OCI-LY1 (cell line): ENCODE results near the gene LRIT2.

Experiments used
- H2AFZ ChIP-seq: fragments of 200-600 bp; sonication (generic), shearing (Covaris generic); 2 replicates; pipeline ENCODE4 v1.6.0; 2014; ENCODE audit warnings: antibody characterized with exemption, mild to moderate bottlenecking, low read length
- H3F3A ChIP-seq: fragments of 200-600 bp; sonication (generic), shearing (Covaris generic); 2 replicates; pipeline ENCODE4 v1.6.0; 2014; ENCODE audit warnings: mild to moderate bottlenecking, antibody characterized with exemption, low read length, moderate library complexity; ENCODE audit not compliant: insufficient read depth
- H3K27ac ChIP-seq: fragments of 200-600 bp; sonication (generic); 2 replicates; pipeline ENCODE4 v1.5.1; 2014; ENCODE audit warnings: low read length, mixed run types, mild to moderate bottlenecking, low read depth; ENCODE audit not compliant: poor library complexity, severe bottlenecking
- H3K27me3 ChIP-seq: fragments of 200-600 bp; sonication (generic); 2 replicates; pipeline ENCODE4 v1.6.0; 2014; ENCODE audit warnings: antibody characterized with exemption, mild to moderate bottlenecking, low read length, moderate library complexity; ENCODE audit not compliant: insufficient read depth
- H3K36me3 ChIP-seq: fragments of 200-600 bp; sonication (generic); 2 replicates; pipeline ENCODE4 v1.6.1; 2014; ENCODE audit warnings: mild to moderate bottlenecking, antibody characterized with exemption, low read length, moderate library complexity, mixed read lengths; ENCODE audit not compliant: insufficient read depth
- H3K4me1 ChIP-seq: fragments of 200-600 bp; sonication (generic); 2 replicates; pipeline ENCODE4 v1.5.1; 2014; ENCODE audit warnings: mild to moderate bottlenecking, low read length, moderate library complexity; ENCODE audit not compliant: insufficient read depth, severe bottlenecking
- H3K4me2 ChIP-seq: fragments of 200-600 bp; sonication (generic), shearing (Covaris generic); 2 replicates; pipeline ENCODE4 v1.6.1; 2014; ENCODE audit warnings: low read length
- H3K4me3 ChIP-seq: fragments of 200-600 bp; sonication (generic); 2 replicates; pipeline ENCODE4 v1.5.1; 2014; ENCODE audit warnings: low read length, low read depth, mild to moderate bottlenecking, mixed read lengths; ENCODE audit not compliant: poor library complexity, severe bottlenecking
- H3K79me2 ChIP-seq: fragments of 200-600 bp; shearing (Covaris generic); 2 replicates; pipeline ENCODE4 v1.6.1; 2016; ENCODE audit warnings: mixed run types, low read length, mixed read lengths; ENCODE audit not compliant: insufficient read depth
- H3K9ac ChIP-seq: fragments of 200-600 bp; sonication (generic), shearing (Covaris generic); 2 replicates; pipeline ENCODE4 v1.6.1; 2014; ENCODE audit warnings: mild to moderate bottlenecking, low read length, mixed read lengths
- H3K9me2 ChIP-seq: fragments of 200-600 bp; sonication (generic), shearing (Covaris generic); 2 replicates; pipeline ENCODE4 v1.6.1; 2014; ENCODE audit warnings: low read depth, mild to moderate bottlenecking, low read length, mixed read lengths
- H3K9me3 ChIP-seq: fragments of 200-600 bp; shearing (Covaris generic); 2 replicates; pipeline ENCODE4 v1.6.1; 2014; ENCODE audit warnings: low read length, mixed read lengths
- H4K20me1 ChIP-seq: fragments of 200-600 bp; sonication (generic), shearing (Covaris generic); 2 replicates; pipeline ENCODE4 v1.6.0; 2016; ENCODE audit warnings: mild to moderate bottlenecking, low read length; ENCODE audit not compliant: insufficient read depth
- EZH2 ChIP-seq: fragments of 200-600 bp; sonication (generic), shearing (Covaris generic); IDR thresholded peaks from 2 replicates; pipeline ENCODE4 v1.8.0; 2017; ENCODE audit warnings: borderline replicate concordance, mixed run types, mild to moderate bottlenecking, antibody characterized with exemption, low read length, moderate library complexity, mixed read lengths
- TF ChIP-seq, protein P1 (sequence below): fragments of 200-600 bp; sonication (generic), shearing (Covaris generic); IDR thresholded peaks from 2 replicates; pipeline ENCODE4 v1.5.1; 2017; ENCODE audit warnings: mild to moderate bottlenecking, antibody characterized with exemption, low read length, moderate library complexity, mixed read lengths

The LRIT2 gene

GRCh38 chr10:84193846-84194423 lies 31.4 kb downstream of the LRIT2 start:
- H4K20me1 ChIP-seq = no peaks in the 10 kb centered on the region
- 0 out of 2 replicates have a peak, but pooled peaks cover 14% of the 10 kb centered on the region for H3K27me3 ChIP-seq
- no peaks in the 10 kb centered on the region for H3K9me3 ChIP-seq
- no peaks in the 10 kb centered on the region for H3K9me2 ChIP-seq
- H3K27ac ChIP-seq = no peak overlapping the region
- no peak overlapping the region; the same call in 1 of the 2 replicates for H3K9ac ChIP-seq
- H3F3A ChIP-seq = no peaks in the 10 kb centered on the region
- peak overlapping the region; percentile 53 for H3K4me3 ChIP-seq
- TF ChIP-seq, protein P1, sequence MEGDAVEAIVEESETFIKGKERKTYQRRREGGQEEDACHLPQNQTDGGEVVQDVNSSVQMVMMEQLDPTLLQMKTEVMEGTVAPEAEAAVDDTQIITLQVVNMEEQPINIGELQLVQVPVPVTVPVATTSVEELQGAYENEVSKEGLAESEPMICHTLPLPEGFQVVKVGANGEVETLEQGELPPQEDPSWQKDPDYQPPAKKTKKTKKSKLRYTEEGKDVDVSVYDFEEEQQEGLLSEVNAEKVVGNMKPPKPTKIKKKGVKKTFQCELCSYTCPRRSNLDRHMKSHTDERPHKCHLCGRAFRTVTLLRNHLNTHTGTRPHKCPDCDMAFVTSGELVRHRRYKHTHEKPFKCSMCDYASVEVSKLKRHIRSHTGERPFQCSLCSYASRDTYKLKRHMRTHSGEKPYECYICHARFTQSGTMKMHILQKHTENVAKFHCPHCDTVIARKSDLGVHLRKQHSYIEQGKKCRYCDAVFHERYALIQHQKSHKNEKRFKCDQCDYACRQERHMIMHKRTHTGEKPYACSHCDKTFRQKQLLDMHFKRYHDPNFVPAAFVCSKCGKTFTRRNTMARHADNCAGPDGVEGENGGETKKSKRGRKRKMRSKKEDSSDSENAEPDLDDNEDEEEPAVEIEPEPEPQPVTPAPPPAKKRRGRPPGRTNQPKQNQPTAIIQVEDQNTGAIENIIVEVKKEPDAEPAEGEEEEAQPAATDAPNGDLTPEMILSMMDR = no peak
- no peak for TF ChIP-seq EZH2
- H3K4me2 ChIP-seq = peak overlapping the region; percentile 70
- no peak overlapping the region for H2AFZ ChIP-seq
- H3K36me3 ChIP-seq = no peaks in the 10 kb centered on the region
- peaks cover 6% of the 10 kb centered on the region for H3K4me1 ChIP-seq
- no peaks in the 10 kb centered on the region for H3K79me2 ChIP-seq

GRCh38 chr10:84193327-84193726 lies 32.0 kb downstream of the LRIT2 start:
- no peaks in the 10 kb centered on the region for H3F3A ChIP-seq
- H3K36me3 ChIP-seq = no peaks in the 10 kb centered on the region
- no peak overlapping the region for H3K4me2 ChIP-seq
- H3K27ac ChIP-seq = no peak overlapping the region
- H3K9me3 ChIP-seq = no peaks in the 10 kb centered on the region
- no peak overlapping the region for H2AFZ ChIP-seq
- H3K4me1 ChIP-seq = peaks cover 6% of the 10 kb centered on the region
- no peak overlapping the region for H3K4me3 ChIP-seq
- H3K79me2 ChIP-seq = no peaks in the 10 kb centered on the region
- TF ChIP-seq, protein P1 = no peak
- TF ChIP-seq EZH2 = no peak
- 0 out of 2 replicates have a peak, but pooled peaks cover 13% of the 10 kb centered on the region for H3K27me3 ChIP-seq
- no peaks in the 10 kb centered on the region for H4K20me1 ChIP-seq
- H3K9me2 ChIP-seq = no peaks in the 10 kb centered on the region
- no peak overlapping the region for H3K9ac ChIP-seq

GRCh38 chr10:84191106-84191505 lies 34.2 kb downstream of the LRIT2 start:
- H2AFZ ChIP-seq = no peak overlapping the region
- H3K4me3 ChIP-seq = no peak overlapping the region
- TF ChIP-seq, protein P1 = no peak
- no peak for TF ChIP-seq EZH2
- no peaks in the 10 kb centered on the region for H3K36me3 ChIP-seq
- H3K9me3 ChIP-seq = no peaks in the 10 kb centered on the region
- H3K9me2 ChIP-seq = no peaks in the 10 kb centered on the region
- H3K27ac ChIP-seq = no peak overlapping the region
- H3K9ac ChIP-seq = no peak overlapping the region
- 0 out of 2 replicates have a peak, but pooled peaks cover 10% of the 10 kb centered on the region for H3K27me3 ChIP-seq
- H3K4me1 ChIP-seq = peaks cover 6% of the 10 kb centered on the region
- no peak overlapping the region for H3K4me2 ChIP-seq
- H3F3A ChIP-seq = no peaks in the 10 kb centered on the region
- no peaks in the 10 kb centered on the region for H3K79me2 ChIP-seq
- no peaks in the 10 kb centered on the region for H4K20me1 ChIP-seq
